Measurements from ENCODE around the gene LY6G6F. TPM values are rescaled to one million over a fixed set of nuclear protein-coding genes. Genes with fewer than 3 reads are reported as not detected.

Gene LY6G6F
- total and polyA plus RNA-seq, 2 donors (not counting 1 experiment from before 2014, with no cell fraction given): not detected

DNA sequence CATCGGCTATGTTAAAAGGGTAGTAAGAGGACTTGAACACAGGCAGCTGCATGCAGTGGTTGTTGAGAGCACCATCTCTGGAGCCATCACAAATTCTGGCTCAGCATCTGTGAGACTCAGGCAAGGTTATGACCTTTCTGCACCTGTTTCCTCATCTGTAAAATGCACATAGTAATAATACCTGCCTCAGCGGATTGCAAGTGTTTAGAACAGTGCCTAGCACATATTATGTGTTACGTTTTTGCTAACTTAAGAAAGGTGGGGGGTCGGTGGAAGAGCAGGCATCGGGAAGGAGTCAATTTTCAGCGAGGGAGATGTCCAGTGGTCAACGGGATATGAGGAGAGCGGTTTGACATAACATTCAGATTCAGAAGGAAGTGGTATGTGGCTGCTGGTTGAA, 28.7 kb upstream of the LY6G6F start:
- Histone ChIP-seq H3K36me3 (replicated peaks in 1 of 2; ENCODE audit: control extremely low read depth in 1 of 2, control insufficient read depth in 1 of 2, extremely low read depth in 1 of 2, insufficient read depth in 2 of 2, low read length in 1 of 2) (peaks cover 0 to 2% of the 10 kb centered on the region in 2 experiments), H3K9ac (ENCODE audit: low read length) (no peak overlapping the region), H3K4me1 (ENCODE audit: control insufficient read depth in 2 of 2, insufficient read depth in 2 of 2, low read length in 2 of 2) (peaks cover 16 to 36% of the 10 kb centered on the region in 2 donors), H3K79me2 (ENCODE audit: control insufficient read depth, insufficient read depth, low read length) (no peaks in the 10 kb centered on the region), H3K27ac (ENCODE audit: low read length in 2 of 2) (no peak overlapping the region), H2AFZ (ENCODE audit: insufficient read depth, low read depth, low read length, poor library complexity, severe bottlenecking) (no peak overlapping the region), H3K9me3 (ENCODE audit: control extremely low read depth in 1 of 3, control insufficient read depth in 2 of 3, insufficient read depth in 1 of 3, low read length in 2 of 3) (no peaks in the 10 kb centered on the region), H3K4me2 (replicated peaks; ENCODE audit: low read depth, low read length, poor library complexity, severe bottlenecking) (no peak overlapping the region), H3K4me3 (ENCODE audit: control extremely low read depth in 1 of 5, extremely low read depth in 1 of 5, insufficient read depth in 1 of 5, low read depth in 2 of 5, low read length in 4 of 5) (no peak overlapping the region), H3K27me3 (replicated peaks in 1 of 4; ENCODE audit: control extremely low read depth in 1 of 4, control insufficient read depth in 3 of 4, insufficient read depth in 4 of 4, low read length in 3 of 4) (no peaks in the 10 kb centered on the region), H4K20me1 (ENCODE audit: control insufficient read depth, insufficient read depth, low read length, poor library complexity, severe bottlenecking) (no peaks in the 10 kb centered on the region)
- POLR2A ChIA-PET: interaction anchor here (0.6 kb wide), 1 partner anchor 109 kb away, joined by 5 read pairs; no protein-coding TSS in a partner anchor
- DNase-seq: no peak
- Mint-ChIP-seq H3K4me1 (peaks cover 42% of the 10 kb centered on the region), H3K27ac (no peak overlapping the region), H3K27me3 (no peaks in the 10 kb centered on the region), H3K9me3 (ENCODE audit: insufficient read depth) (no peaks in the 10 kb centered on the region), H3K4me3 (no peak overlapping the region)
- CTCF ChIA-PET: interaction anchor here (0.5 to 3.3 kb wide), 6 partner anchors 50 to 211 kb away, joined by 3 to 15 read pairs (median 5); no protein-coding TSS in a partner anchor
- TF ChIP-seq EZH2 (IDR thresholded peaks at IDR 0.05; ENCODE audit: borderline replicate concordance, insufficient read depth, low read depth, low read length, poor library complexity, severe bottlenecking) (no peak), CTCF (IDR thresholded peaks at IDR 0.05) (no peak)
- intact Hi-C loops (cut with micrococcal nuclease): no loop called here
- 74% methylated on average over 7 of the region's 8 CpGs for WGBS (ENCODE audit: insufficient coverage)
- no peak for ATAC-seq (ENCODE audit: low read depth)
